Neural progenitor cell (in vitro differentiated cells): ENCODE results near the gene PDLIM4. TPM values are rescaled to one million over a fixed set of nuclear protein-coding genes. Genes with fewer than 3 reads are reported as not detected.

ENCODE experiments used
- DNase-seq: peaks from one replicate; pipeline ENCODE4 v3.0.0-alpha.2; 2016; ENCODE audit warnings: low spot score
- H2AFZ ChIP-seq: fragments of 200-600 bp; sonication (generic); replicated peaks from 2 replicates; pipeline ENCODE4 v1.6.1; 2016; ENCODE audit warnings: antibody characterized with exemption
- H3F3A ChIP-seq: fragments of 200-600 bp; sonication (generic); 2 replicates; pipeline ENCODE4 v1.6.1; 2016; ENCODE audit warnings: antibody characterized with exemption, low read depth
- H3K27ac ChIP-seq: fragments of 200-600 bp; sonication (generic); 2 replicates; pipeline ENCODE4 v1.5.1; 2016; ENCODE audit warnings: mild to moderate bottlenecking
- H3K27me3 ChIP-seq: fragments of 200-600 bp; sonication (generic); 2 replicates; pipeline ENCODE4 v1.6.1; 2016; ENCODE audit warnings: mild to moderate bottlenecking, moderate library complexity
- H3K36me3 ChIP-seq: fragments of 200-600 bp; sonication (generic); 2 replicates; pipeline ENCODE4 v1.5.1; 2016
- H3K4me1 ChIP-seq: fragments of 200-600 bp; sonication (generic); 2 replicates; pipeline ENCODE4 v1.6.1; 2016; ENCODE audit warnings: mixed run types
- H3K4me2 ChIP-seq: fragments of 200-600 bp; sonication (generic); 2 replicates; pipeline ENCODE4 v1.6.1; 2016
- H3K4me3 ChIP-seq: fragments of 200-600 bp; sonication (generic); 2 replicates; pipeline ENCODE4 v1.5.1; 2016
- H3K79me2 ChIP-seq: fragments of 200-600 bp; sonication (generic); 2 replicates; pipeline ENCODE4 v1.6.1; 2016; ENCODE audit warnings: low read depth
- H3K9ac ChIP-seq: fragments of 200-600 bp; sonication (generic); 2 replicates; pipeline ENCODE4 v1.6.1; 2016
- H3K9me3 ChIP-seq: fragments of 200-600 bp; sonication (generic); 2 replicates; pipeline ENCODE4 v1.5.1; 2016; ENCODE audit warnings: low read depth
- H4K20me1 ChIP-seq: fragments of 200-600 bp; sonication (generic); 2 replicates; pipeline ENCODE4 v1.6.1; 2016; ENCODE audit warnings: low read depth
- H3K27ac Mint-ChIP-seq: 3 replicates; pipeline ENCODE4 v1.8.0; 2021; ENCODE audit warnings: mixed read lengths
- H3K27me3 Mint-ChIP-seq: 2 replicates; pipeline ENCODE4 v1.8.0; 2022; ENCODE audit warnings: low read depth, mild to moderate bottlenecking, inconsistent platforms, moderate library complexity, mixed read lengths; ENCODE audit not compliant: insufficient read depth
- H3K36me3 Mint-ChIP-seq: 3 replicates; pipeline ENCODE4 v1.8.0; 2021; ENCODE audit warnings: mixed read lengths
- H3K4me1 Mint-ChIP-seq: 3 replicates; pipeline ENCODE4 v1.8.0; 2021; ENCODE audit warnings: mixed read lengths
- H3K4me3 Mint-ChIP-seq: 3 replicates; pipeline ENCODE4 v1.8.0; 2021; ENCODE audit warnings: mild to moderate bottlenecking, moderate library complexity, mixed read lengths
- H3K9me3 Mint-ChIP-seq: 3 replicates; pipeline ENCODE4 v1.8.0; 2020; ENCODE audit warnings: mixed read lengths
- CTCF ChIP-seq: fragments of 200-600 bp; sonication (generic); IDR thresholded peaks from 2 replicates; pipeline ENCODE4 v1.5.1; 2017; ENCODE audit warnings: antibody characterized with exemption, mild to moderate bottlenecking
- EZH2 ChIP-seq: fragments of 200-600 bp; sonication (generic); IDR thresholded peaks from 2 replicates; pipeline ENCODE4 v1.6.1; 2017; ENCODE audit warnings: antibody characterized with exemption, mild to moderate bottlenecking, moderate library complexity
- EZH2phosphoT487 ChIP-seq: fragments of 200-600 bp; sonication (generic); IDR thresholded peaks from 2 replicates; pipeline ENCODE4 v1.6.1; 2017; ENCODE audit warnings: antibody characterized with exemption
- total RNA-seq: library from RNA; depleted of rRNA; stranded (reverse); fragments of >200 nt; gene quantifications from 2 replicates; pipeline ENCODE4 v1.2.3, GENCODE V29; 2015; ENCODE audit warnings: low replicate concordance

Gene PDLIM4
- total RNA-seq, 1 donor from 2014 or later = 8.3 TPM

- no peak overlapping the region for H3K4me3 Mint-ChIP-seq
- H3K4me1 Mint-ChIP-seq = peaks cover 11% of the 10 kb centered on the region
- no peaks in the 10 kb centered on the region for H4K20me1 ChIP-seq
- H2AFZ ChIP-seq = no peak overlapping the region
- no peak for DNase-seq
- H3K4me1 ChIP-seq = peaks cover 3% of the 10 kb centered on the region
- H3K36me3 ChIP-seq = no peaks in the 10 kb centered on the region
- H3K27me3 ChIP-seq = peaks cover 35% of the 10 kb centered on the region
- no peaks in the 10 kb centered on the region for H3F3A ChIP-seq
- no peaks in the 10 kb centered on the region for H3K9me3 ChIP-seq
- H3K9me3 Mint-ChIP-seq = no peaks in the 10 kb centered on the region
- no peaks in the 10 kb centered on the region for H3K79me2 ChIP-seq
- H3K9ac ChIP-seq = no peak overlapping the region
- peaks cover 12% of the 10 kb centered on the region for H3K27me3 Mint-ChIP-seq
- H3K4me3 ChIP-seq = no peak overlapping the region
- no peak overlapping the region for H3K27ac Mint-ChIP-seq
- no peak overlapping the region for H3K27ac ChIP-seq
- TF ChIP-seq CTCF = no peak
- H3K4me2 ChIP-seq = no peak overlapping the region
- H3K36me3 Mint-ChIP-seq = peaks cover 1% of the 10 kb centered on the region
These were observed 33.6 kb upstream of the PDLIM4 start for GRCh38 chr5:132223861-132224260.

GRCh38 chr5:132224716-132225115 lies 32.8 kb upstream of the PDLIM4 start:
- Histone ChIP-seq H3K4me2 (no peak overlapping the region), H3K9me3 (no peaks in the 10 kb centered on the region), H3K27ac (no peak overlapping the region), H3K4me3 (no peak overlapping the region), H3K9ac (no peak overlapping the region), H3K79me2 (no peaks in the 10 kb centered on the region), H3K36me3 (no peaks in the 10 kb centered on the region), H2AFZ (no peak overlapping the region), H4K20me1 (no peaks in the 10 kb centered on the region), H3K4me1 (peaks cover 3% of the 10 kb centered on the region), H3F3A (no peaks in the 10 kb centered on the region), H3K27me3 (peaks cover 43% of the 10 kb centered on the region)
- Mint-ChIP-seq H3K9me3 (no peaks in the 10 kb centered on the region), H3K36me3 (no peaks in the 10 kb centered on the region), H3K27ac (no peak overlapping the region), H3K4me1 (peaks cover 11% of the 10 kb centered on the region), H3K27me3 (peaks cover 19% of the 10 kb centered on the region), H3K4me3 (no peak overlapping the region)
- TF ChIP-seq EZH2phosphoT487 = no peak
- no peak for TF ChIP-seq EZH2
- TF ChIP-seq CTCF = no peak
- no peak for DNase-seq

- Histone ChIP-seq H3K36me3 (no peaks in the 10 kb centered on the region), H4K20me1 (no peaks in the 10 kb centered on the region), H3K4me2 (no peak overlapping the region), H3K27me3 (peaks cover 49% of the 10 kb centered on the region), H2AFZ (no peak overlapping the region), H3K4me3 (no peak overlapping the region), H3F3A (no peaks in the 10 kb centered on the region), H3K9me3 (no peaks in the 10 kb centered on the region), H3K27ac (no peak overlapping the region), H3K9ac (no peak overlapping the region), H3K79me2 (no peaks in the 10 kb centered on the region), H3K4me1 (peaks cover 3% of the 10 kb centered on the region)
- peaks cover 11% of the 10 kb centered on the region for H3K4me1 Mint-ChIP-seq
- H3K4me3 Mint-ChIP-seq = peak overlapping the region; percentile 65
- TF ChIP-seq EZH2 = no peak
- TF ChIP-seq CTCF = no peak
- no peak for TF ChIP-seq EZH2phosphoT487
- no peak for DNase-seq
- H3K27ac Mint-ChIP-seq = no peak overlapping the region
- H3K9me3 Mint-ChIP-seq = no peaks in the 10 kb centered on the region
- H3K36me3 Mint-ChIP-seq = no peaks in the 10 kb centered on the region
- peaks cover 17% of the 10 kb centered on the region for H3K27me3 Mint-ChIP-seq
These were observed 32.1 kb upstream of the PDLIM4 start for GRCh38 chr5:132225165-132226032.
